Caco-2 (cell line): ENCODE measurements around the gene UBL4B. TPM values are rescaled to one million over a fixed set of nuclear protein-coding genes. Genes with fewer than 3 reads are reported as not detected.

Experiments used
- BruUV-seq: library from RNA; stranded (reverse); fragments of 400-500 nt; replicated peaks from 2 replicates; lab custom pipeline; 2021; lab: Mats Ljungman, UMichigan
- CTCF ChIA-PET: fragments of 300-600 bp; sonication (Branson Sonifier 250); formaldehyde crosslinking; loops from one replicate; lab custom pipeline; 2022; ENCODE audit warnings: antibody characterized with exemption; lab: Charles Lee
- POLR2A ChIA-PET: fragments of 300-600 bp; sonication (Branson Sonifier 250); formaldehyde crosslinking; loops from one replicate; lab custom pipeline; 2022; ENCODE audit warnings: antibody characterized with exemption; lab: Charles Lee
- DNase-seq, 2 experiments: peaks; one replicate each; pipeline versions ENCODE4 v3.0.0 to v3.0.0-alpha.2; 2020 to 2022
- H3K27me3 ChIP-seq: replicated peaks from 2 replicates; pipeline ENCODE4 v1.6.0; 2011; ENCODE audit warnings: low read length; ENCODE audit not compliant: control insufficient read depth, insufficient read depth
- H3K36me3 ChIP-seq: 2 replicates; pipeline ENCODE4 v1.5.1; 2011; ENCODE audit warnings: low read length; ENCODE audit not compliant: control insufficient read depth, insufficient read depth
- H3K4me1 ChIP-seq: fragments of 250-450 bp; sonication (Bioruptor Pico); 2 replicates; pipeline ENCODE4 v1.5.1; 2020; ENCODE audit warnings: mild to moderate bottlenecking
- H3K4me3 ChIP-seq: 2 replicates; pipeline ENCODE4 v1.5.1; 2011; ENCODE audit warnings: low read depth, mild to moderate bottlenecking, control low read depth, low read length
- H3K9me3 ChIP-seq: fragments of 250-450 bp; sonication (Bioruptor Pico); 2 replicates; pipeline ENCODE4 v1.5.1; 2020; ENCODE audit warnings: mild to moderate bottlenecking, moderate library complexity
- H3K27ac Mint-ChIP-seq: one replicate; pipeline ENCODE4 v1.8.0; 2022; ENCODE audit warnings: mixed read lengths; ENCODE audit not compliant: unreplicated experiment
- H3K27me3 Mint-ChIP-seq: one replicate; pipeline ENCODE4 v1.8.0; 2022; ENCODE audit warnings: mixed read lengths; ENCODE audit not compliant: insufficient read depth, unreplicated experiment
- H3K36me3 Mint-ChIP-seq: one replicate; pipeline ENCODE4 v1.8.0; 2022; ENCODE audit warnings: mild to moderate bottlenecking, mixed read lengths; ENCODE audit not compliant: insufficient read depth, unreplicated experiment
- H3K4me1 Mint-ChIP-seq: one replicate; pipeline ENCODE4 v1.8.0; 2022; ENCODE audit warnings: low read depth, mixed read lengths; ENCODE audit not compliant: unreplicated experiment
- H3K4me3 Mint-ChIP-seq: one replicate; pipeline ENCODE4 v1.8.0; 2022; ENCODE audit warnings: mild to moderate bottlenecking, moderate library complexity, mixed read lengths; ENCODE audit not compliant: unreplicated experiment
- H3K9me3 Mint-ChIP-seq: one replicate; pipeline ENCODE4 v1.8.0; 2022; ENCODE audit warnings: mixed read lengths; ENCODE audit not compliant: unreplicated experiment
- CTCF ChIP-seq, 2 experiments: fragments of 200-600 bp in 1 of 2; IDR thresholded peaks; 1 replicate in 1 of 2; 2 replicates in 1 of 2; pipeline versions ENCODE4 v1.5.1 to v1.8.0; 2011 to 2022; ENCODE audit warnings: antibody characterized with exemption in 1 of 2, control low read depth in 1 of 2, inconsistent platforms in 1 of 2, low read depth in 1 of 2, low read length in 1 of 2, mild to moderate bottlenecking in 1 of 2, moderate library complexity in 1 of 2; ENCODE audit not compliant: insufficient read depth in 1 of 2, severe bottlenecking in 1 of 2, unreplicated experiment in 1 of 2
- intact Hi-C: fragments of 100-400 bp; cut with micrococcal nuclease; formaldehyde crosslinking; loops from one replicate; pipeline ENCODE4 v1.10.0; 2022; ENCODE audit not compliant: unreplicated experiment
- total RNA-seq: library from RNA; stranded (reverse); gene quantifications from 2 replicates; pipeline ENCODE4 v1.2.3, GENCODE V29; 2022

The UBL4B gene
- total RNA-seq, 1 experiment from 2014 or later = not detected

- POLR2A ChIA-PET = no interaction called here
- Mint-ChIP-seq H3K4me3 (no peak overlapping the region), H3K27ac (no peak overlapping the region), H3K4me1 (peaks cover 4% of the 10 kb centered on the region), H3K36me3 (peaks cover 4% of the 10 kb centered on the region), H3K27me3 (peaks cover under 1% of the 10 kb centered on the region), H3K9me3 (no peaks in the 10 kb centered on the region)
- no TSS peak for BruUV-seq
- Histone ChIP-seq H3K9me3 (no peaks in the 10 kb centered on the region), H3K27me3 (no peaks in the 10 kb centered on the region), H3K4me3 (no peak overlapping the region), H3K4me1 (no peaks in the 10 kb centered on the region), H3K36me3 (no peaks in the 10 kb centered on the region)
- intact Hi-C loops = no loop called here
- CTCF ChIA-PET = interaction anchor here (1.0 kb wide), 1 partner anchor 27 kb away, joined by 3 read pairs; no protein-coding TSS in a partner anchor
- DNase-seq = no peak
- TF ChIP-seq CTCF (IDR thresholded peaks at IDR 0.05; ENCODE audit: insufficient read depth in 1 of 2, low read depth in 1 of 2, low read length in 1 of 2, severe bottlenecking in 1 of 2, unreplicated experiment in 1 of 2) = no peak
These were observed 2.5 kb downstream of the UBL4B start for GRCh38 chr1:110114784-110115183.

GRCh38 chr1:110118636-110119396, 6.6 kb downstream of the UBL4B start:
- Mint-ChIP-seq H3K4me3 (no peak overlapping the region), H3K4me1 (peaks cover 4% of the 10 kb centered on the region), H3K36me3 (peaks cover 4% of the 10 kb centered on the region), H3K9me3 (no peaks in the 10 kb centered on the region), H3K27me3 (no peaks in the 10 kb centered on the region), H3K27ac (no peak overlapping the region)
- Histone ChIP-seq H3K27me3 (no peaks in the 10 kb centered on the region), H3K4me3 (no peak overlapping the region), H3K36me3 (no peaks in the 10 kb centered on the region), H3K4me1 (no peaks in the 10 kb centered on the region), H3K9me3 (no peaks in the 10 kb centered on the region)
- intact Hi-C loops = no loop called here
- TF ChIP-seq CTCF (IDR thresholded peaks at IDR 0.05; ENCODE audit: insufficient read depth in 1 of 2, low read depth in 1 of 2, low read length in 1 of 2, severe bottlenecking in 1 of 2, unreplicated experiment in 1 of 2) = no peak
- no TSS peak for BruUV-seq
- POLR2A ChIA-PET = no interaction called here
- CTCF ChIA-PET = no interaction called here
- DNase-seq = no peak

- ChIA-PET POLR2A (no interaction called here), CTCF (no interaction called here)
- no peak for TF ChIP-seq CTCF (IDR thresholded peaks at IDR 0.05; ENCODE audit: insufficient read depth in 1 of 2, low read depth in 1 of 2, low read length in 1 of 2, severe bottlenecking in 1 of 2, unreplicated experiment in 1 of 2)
- no TSS peak for BruUV-seq
- Histone ChIP-seq H3K4me1 (no peaks in the 10 kb centered on the region), H3K9me3 (no peaks in the 10 kb centered on the region), H3K36me3 (no peaks in the 10 kb centered on the region), H3K4me3 (no peak overlapping the region), H3K27me3 (no peaks in the 10 kb centered on the region)
- intact Hi-C loops = no loop called here
- Mint-ChIP-seq H3K27me3 (no peaks in the 10 kb centered on the region), H3K9me3 (no peaks in the 10 kb centered on the region), H3K4me3 (no peak overlapping the region), H3K36me3 (peaks cover 4% of the 10 kb centered on the region), H3K27ac (no peak overlapping the region), H3K4me1 (peaks cover 4% of the 10 kb centered on the region)
- DNase-seq = no peak
These were observed 7.6 kb downstream of the UBL4B start for GRCh38 chr1:110119843-110120242.
